BLaER1 treated with 17β-estradiol and CSF1 and Interleukin-3, amounts not matched to agents 10 nM and 100 nM (cell line): ENCODE results near the gene COG2.

Experiments
- H3K27ac ChIP-seq, 11 experiments: shearing (Covaris generic); formaldehyde crosslinking; 2 replicates each; pipeline ENCODE4 v1.8.1; 2022
- H3K27me3 ChIP-seq, 11 experiments: shearing (Covaris generic); formaldehyde crosslinking; 2 replicates each; pipeline ENCODE4 v1.8.1; 2022
- H3K36me3 ChIP-seq, 11 experiments: shearing (Covaris generic); formaldehyde crosslinking; 2 replicates each; pipeline ENCODE4 v1.8.1; 2022
- H3K4me1 ChIP-seq, 10 experiments: shearing (Covaris generic); formaldehyde crosslinking; 2 replicates each; pipeline ENCODE4 v1.8.1; 2022
- H3K4me2 ChIP-seq, 11 experiments: shearing (Covaris generic); formaldehyde crosslinking; 2 replicates each; pipeline ENCODE4 v1.8.1; 2022
- H3K4me3 ChIP-seq, 10 experiments: shearing (Covaris generic); formaldehyde crosslinking; 2 replicates each; pipeline ENCODE4 v1.8.1; 2022
- H3K9ac ChIP-seq, 11 experiments: shearing (Covaris generic); formaldehyde crosslinking; 2 replicates each; pipeline ENCODE4 v1.8.1; 2022
- H3K9me3 ChIP-seq, 11 experiments: shearing (Covaris generic); formaldehyde crosslinking; replicated peaks in 1 of 11; 2 replicates each; pipeline ENCODE4 v1.8.1; 2022
- H4K20me1 ChIP-seq, 11 experiments: shearing (Covaris generic); formaldehyde crosslinking; 2 replicates each; pipeline ENCODE4 v1.8.1; 2022
- Cebpa-rat ChIP-seq, 11 experiments: shearing (Covaris generic); IDR thresholded peaks; 2 replicates each; pipeline ENCODE4 v1.8.1; 2022

COG2 gene

DNA sequence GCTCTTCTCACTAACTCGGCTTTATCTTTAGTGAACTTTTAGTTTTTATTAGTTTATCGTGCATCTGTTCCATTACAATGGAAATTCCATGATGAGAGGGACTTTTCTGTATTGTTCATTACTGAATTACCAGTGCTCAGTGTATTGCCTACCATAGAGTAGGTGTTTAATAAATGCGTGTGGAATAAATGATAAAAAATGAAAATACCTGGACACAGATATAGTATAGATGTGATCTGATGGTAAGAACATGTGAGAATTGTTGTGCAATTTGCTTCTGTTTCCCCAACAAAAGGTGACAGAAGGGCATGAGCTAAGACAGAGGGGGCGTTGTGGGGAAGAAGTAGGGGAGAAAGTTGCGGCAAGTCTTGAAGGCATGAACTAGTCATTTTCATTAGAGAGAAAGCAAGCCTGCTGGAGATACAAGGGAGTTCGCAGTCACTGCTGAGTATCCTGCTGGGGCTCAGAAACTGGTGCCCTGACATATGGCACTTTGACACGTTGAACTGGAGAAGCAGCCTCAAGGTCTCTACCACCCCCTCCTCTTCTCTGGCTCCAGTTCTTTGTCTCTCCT, 5.6 kb upstream of the COG2 start:
- no peak overlapping the region for H3K27ac ChIP-seq
- no peaks in the 10 kb centered on the region for H3K36me3 ChIP-seq
- H3K27me3 ChIP-seq: no peaks in the 10 kb centered on the region
- peaks cover 0 to 19% (median 5%) of the 10 kb centered on the region in 10 experiments; a peak in 14 of 20 replicates for H3K4me1 ChIP-seq
- TF ChIP-seq Cebpa-rat (IDR thresholded peaks at IDR 0.05): no peak
- H3K4me3 ChIP-seq: no peak overlapping the region
- no peak overlapping the region for H3K9ac ChIP-seq
- no peaks in the 10 kb centered on the region for H3K9me3 ChIP-seq
- no peaks in the 10 kb centered on the region for H4K20me1 ChIP-seq
- H3K4me2 ChIP-seq: no peak overlapping the region

DNA sequence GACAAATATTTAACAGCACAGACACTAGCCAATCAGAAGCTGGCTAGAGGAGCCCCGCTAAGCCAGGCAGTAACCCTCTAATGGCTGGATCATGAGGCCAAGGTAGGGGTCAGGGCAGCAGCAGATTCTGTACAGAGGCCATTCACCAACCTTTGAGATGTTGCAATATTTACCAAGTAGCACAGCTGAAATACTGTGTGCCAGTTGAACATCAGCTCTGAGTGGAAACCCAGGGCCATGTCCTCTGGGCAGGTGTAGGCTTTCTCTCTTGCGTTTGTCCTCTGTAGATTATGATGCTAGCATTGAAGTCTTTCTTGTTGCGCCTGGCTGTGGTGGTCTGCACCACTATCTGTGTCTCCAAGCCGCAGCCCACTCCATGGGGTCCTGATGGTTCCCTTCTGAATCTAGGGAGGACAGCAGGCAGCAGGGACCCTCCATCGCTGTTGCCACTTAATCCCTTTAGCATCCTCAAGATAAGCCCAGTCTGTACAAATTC, 2.5 kb upstream of the COG2 start:
- Histone ChIP-seq H3K4me3 (no peak overlapping the region), H3K27me3 (no peaks in the 10 kb centered on the region), H3K27ac (no peak overlapping the region), H3K36me3 (peaks cover 0 to 4% (median 0%) of the 10 kb centered on the region in 11 experiments; a peak in 1 of 22 replicates), H3K9ac (no peak overlapping the region), H3K4me1 (peaks cover 17 to 30% (median 26%) of the 10 kb centered on the region in 10 experiments), H4K20me1 (peaks cover 4 to 22% (median 14%) of the 10 kb centered on the region in 11 experiments; a peak in 20 of 22 replicates), H3K4me2 (no peak overlapping the region), H3K9me3 (no peaks in the 10 kb centered on the region)
- 0 out of 22 replicates have a peak, but pooled peaks of 2 of the 11 experiments have one; percentile 9 to 10 for TF ChIP-seq Cebpa-rat (IDR thresholded peaks at IDR 0.05)

DNA sequence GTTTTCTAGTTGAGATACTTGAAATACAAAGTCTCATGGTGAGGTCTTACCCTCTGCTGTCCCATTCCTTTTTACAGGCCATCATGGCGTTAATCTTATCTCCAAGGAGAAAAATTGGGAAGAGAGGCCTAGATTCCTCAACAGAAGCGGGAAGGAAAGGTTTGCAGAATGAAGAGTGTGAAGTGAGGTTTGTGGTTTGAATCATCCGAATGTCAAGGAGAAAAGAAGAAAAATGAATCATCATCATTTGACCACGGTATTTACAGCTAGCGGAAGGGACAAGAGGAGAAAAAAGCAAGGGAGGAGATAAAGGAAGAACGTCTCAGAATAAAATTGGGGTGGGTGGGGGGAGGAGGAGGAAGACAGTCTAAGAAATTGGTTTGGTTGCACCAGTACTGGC, 935 bp upstream of the COG2 start:
- no peak overlapping the region for H3K4me3 ChIP-seq
- H3K9me3 ChIP-seq: no peaks in the 10 kb centered on the region
- peaks cover 17 to 36% (median 29%) of the 10 kb centered on the region in 10 experiments for H3K4me1 ChIP-seq
- no peak for TF ChIP-seq Cebpa-rat (IDR thresholded peaks at IDR 0.05)
- H3K4me2 ChIP-seq: peak overlapping the region in 9 of 11 experiments; percentile 11 to 79 (median 61); a peak in 14 of 22 replicates
- peaks cover 20 to 38% (median 30%) of the 10 kb centered on the region in 11 experiments; a peak in 20 of 22 replicates for H4K20me1 ChIP-seq
- peak overlapping the region in 2 of 11 experiments; percentile 30 to 87; a peak in 1 of 22 replicates for H3K27ac ChIP-seq
- H3K36me3 ChIP-seq: peaks cover 7 to 20% (median 13%) of the 10 kb centered on the region in 11 experiments; a peak in 18 of 22 replicates
- H3K9ac ChIP-seq: no peak overlapping the region
- no peaks in the 10 kb centered on the region for H3K27me3 ChIP-seq

DNA sequence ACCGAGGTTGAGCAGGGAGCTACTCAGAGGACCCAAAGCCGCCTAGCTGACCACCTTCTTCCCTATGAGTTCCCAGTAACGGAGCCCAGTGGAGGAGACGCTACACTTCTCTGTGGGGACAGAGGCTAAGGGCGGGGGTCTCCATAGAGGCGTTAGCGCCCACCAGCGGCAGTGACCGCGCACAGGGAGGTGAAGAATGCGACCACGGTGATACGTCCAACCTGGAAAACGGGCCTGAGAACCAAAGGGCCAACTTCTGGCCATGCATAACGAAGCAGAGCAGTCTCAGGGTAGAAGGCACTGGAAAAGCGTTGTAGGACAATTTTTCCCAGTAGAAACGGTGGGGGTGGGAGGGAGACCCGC, 400 bp upstream of the COG2 start:
- peak overlapping the region in 2 of 11 experiments; percentile 30 to 87; a peak in 2 of 22 replicates for H3K27ac ChIP-seq
- H3K27me3 ChIP-seq: no peaks in the 10 kb centered on the region
- H3K9ac ChIP-seq: no peak overlapping the region
- H4K20me1 ChIP-seq: peaks cover 25 to 43% (median 35%) of the 10 kb centered on the region in 11 experiments; a peak in 20 of 22 replicates
- no peaks in the 10 kb centered on the region for H3K9me3 ChIP-seq
- TF ChIP-seq Cebpa-rat (IDR thresholded peaks at IDR 0.05): no peak
- peak overlapping the region in 7 of 10 experiments; percentile 67 to 82 (median 76); a peak in 9 of 20 replicates for H3K4me3 ChIP-seq
- H3K36me3 ChIP-seq: peaks cover 12 to 25% (median 18%) of the 10 kb centered on the region in 11 experiments; a peak in 21 of 22 replicates
- peak overlapping the region; percentile 11 to 79 (median 38); a peak in 18 of 22 replicates for H3K4me2 ChIP-seq
- peaks cover 17 to 42% (median 29%) of the 10 kb centered on the region in 10 experiments for H3K4me1 ChIP-seq

DNA sequence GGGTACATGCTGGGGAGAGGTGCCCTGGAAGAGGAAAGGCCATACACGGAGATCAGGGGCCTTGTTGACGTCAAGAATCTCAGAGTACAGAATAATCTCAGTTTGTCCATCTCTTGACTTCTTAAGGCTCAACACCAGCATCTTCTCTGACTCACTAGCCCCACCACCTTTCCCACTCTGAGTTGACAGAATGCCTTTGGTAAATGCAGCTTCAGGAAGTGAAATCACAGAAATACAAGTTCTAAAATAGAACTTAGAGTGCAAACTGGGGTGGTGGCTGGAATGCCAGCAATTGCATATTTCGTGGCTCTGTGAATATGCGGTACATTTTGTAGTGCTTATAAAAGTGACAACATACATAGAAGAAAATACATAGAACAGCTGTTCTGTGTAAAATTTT, 1.6 kb downstream of the COG2 start:
- H3K9me3 ChIP-seq: no peaks in the 10 kb centered on the region
- peaks cover 34 to 64% (median 53%) of the 10 kb centered on the region in 11 experiments; a peak in 20 of 22 replicates for H4K20me1 ChIP-seq
- peak overlapping the region; percentile 75 to 96 (median 88) for H3K4me2 ChIP-seq
- H3K36me3 ChIP-seq: peaks cover 20 to 36% (median 24%) of the 10 kb centered on the region in 11 experiments; a peak in 21 of 22 replicates
- TF ChIP-seq Cebpa-rat (IDR thresholded peaks at IDR 0.05): no peak
- H3K9ac ChIP-seq: peak overlapping the region in 6 of 11 experiments; percentile 33 to 94 (median 82); a peak in 7 of 22 replicates
- H3K27ac ChIP-seq: peak overlapping the region in 1 of 11 experiments; percentile 87; a peak in 1 of 22 replicates
- peak overlapping the region; percentile 67 to 89 (median 74); a peak in 18 of 20 replicates for H3K4me3 ChIP-seq
- peaks cover 17 to 48% (median 29%) of the 10 kb centered on the region in 10 experiments for H3K4me1 ChIP-seq
- H3K27me3 ChIP-seq: no peaks in the 10 kb centered on the region

DNA sequence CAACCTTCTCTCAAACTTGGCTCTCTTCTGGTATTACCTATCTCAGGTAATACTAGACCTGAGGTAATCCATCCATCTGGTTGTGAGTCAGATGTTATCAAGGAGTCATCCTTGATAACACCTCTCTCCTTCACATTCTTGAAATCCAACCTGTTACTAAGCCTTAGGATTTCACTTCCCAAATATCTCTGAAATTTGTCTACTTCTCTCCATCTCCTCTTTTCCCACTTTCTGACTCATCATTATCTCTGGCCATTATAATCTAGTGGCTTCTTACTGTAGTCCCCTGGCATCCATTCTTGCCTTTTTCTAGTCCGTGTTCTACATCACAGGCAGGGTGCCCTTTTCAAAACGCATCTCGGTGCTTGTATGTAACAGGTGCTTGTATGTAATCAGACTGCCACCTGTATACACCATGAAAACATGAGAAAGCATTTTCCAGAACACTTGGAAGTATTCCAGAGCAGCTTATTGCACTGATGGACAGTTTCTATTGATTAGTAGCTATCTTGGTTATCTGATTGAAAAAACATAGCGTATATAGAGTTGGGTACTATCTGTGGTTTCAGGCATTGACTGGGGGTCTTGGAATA, 4.5 kb downstream of the COG2 start:
- Histone ChIP-seq H3K4me3 (no peak overlapping the region), H3K27me3 (no peaks in the 10 kb centered on the region), H3K4me2 (no peak overlapping the region), H3K27ac (no peak overlapping the region), H3K4me1 (peaks cover 17 to 38% (median 22%) of the 10 kb centered on the region in 10 experiments), H3K9me3 (peaks cover 7 to 28% (median 23%) of the 10 kb centered on the region in 11 experiments; a peak in 21 of 22 replicates), H3K9ac (no peak overlapping the region), H4K20me1 (peaks cover 38 to 91% (median 53%) of the 10 kb centered on the region in 11 experiments; a peak in 20 of 22 replicates), H3K36me3 (peaks cover 26 to 62% (median 34%) of the 10 kb centered on the region in 11 experiments; a peak in 21 of 22 replicates)
- TF ChIP-seq Cebpa-rat (IDR thresholded peaks at IDR 0.05): no peak

DNA sequence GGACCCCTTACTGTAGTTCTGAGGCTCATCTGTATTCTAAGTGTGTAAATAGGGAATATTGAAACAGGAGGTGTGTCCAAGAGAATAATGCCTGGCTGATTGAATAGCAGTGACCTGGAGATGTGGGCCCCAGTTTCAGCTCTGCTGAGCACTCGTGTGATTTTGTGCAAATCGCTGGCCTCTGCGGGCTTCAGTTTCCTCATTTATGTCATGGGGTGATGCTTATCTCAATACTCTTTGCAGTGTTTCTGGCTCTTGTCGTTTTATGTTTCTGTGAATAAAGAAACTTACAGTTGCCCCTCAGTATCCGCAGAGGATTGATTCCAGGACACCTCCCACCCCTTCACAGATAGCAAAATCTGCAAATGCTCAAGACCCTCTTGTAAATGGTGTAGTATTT, 5.0 kb downstream of the COG2 start:
- TF ChIP-seq Cebpa-rat (IDR thresholded peaks at IDR 0.05): no peak
- Histone ChIP-seq H3K27me3 (no peaks in the 10 kb centered on the region), H3K36me3 (peaks cover 32 to 67% (median 39%) of the 10 kb centered on the region in 11 experiments), H3K4me3 (no peak overlapping the region), H3K27ac (no peak overlapping the region), H3K9ac (no peak overlapping the region), H3K4me2 (no peak overlapping the region), H3K9me3 (peaks cover 12 to 34% (median 28%) of the 10 kb centered on the region in 11 experiments), H4K20me1 (peaks cover 38 to 94% (median 53%) of the 10 kb centered on the region in 11 experiments; a peak in 20 of 22 replicates), H3K4me1 (peaks cover 17 to 35% (median 19%) of the 10 kb centered on the region in 10 experiments)

DNA sequence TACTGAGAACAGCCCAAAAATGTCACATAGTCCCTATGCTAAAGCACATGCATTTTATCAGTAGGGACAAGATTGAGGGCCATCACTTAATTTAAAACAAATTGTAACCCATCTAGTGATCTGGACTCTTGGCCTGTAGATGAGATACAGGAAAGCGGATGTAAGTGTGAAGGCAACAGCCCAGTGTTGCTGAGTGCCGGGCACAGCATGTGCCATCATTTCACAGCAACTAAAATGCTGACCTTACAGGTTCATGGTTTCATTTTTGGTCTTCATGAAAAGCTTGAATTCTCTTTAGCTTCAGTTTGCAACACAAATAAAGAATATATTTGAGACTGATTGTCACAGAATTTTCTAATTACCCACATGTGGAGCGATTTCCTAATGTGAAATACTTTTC, 5.8 kb downstream of the COG2 start:
- no peak for TF ChIP-seq Cebpa-rat (IDR thresholded peaks at IDR 0.05)
- peaks cover 16 to 35% (median 18%) of the 10 kb centered on the region in 10 experiments for H3K4me1 ChIP-seq
- no peaks in the 10 kb centered on the region for H3K27me3 ChIP-seq
- no peak overlapping the region for H3K9ac ChIP-seq
- peaks cover 36 to 75% (median 47%) of the 10 kb centered on the region in 11 experiments for H3K36me3 ChIP-seq
- no peak overlapping the region for H3K27ac ChIP-seq
- H3K4me2 ChIP-seq: no peak overlapping the region
- H3K4me3 ChIP-seq: no peak overlapping the region
- H4K20me1 ChIP-seq: peaks cover 38 to 89% (median 53%) of the 10 kb centered on the region in 11 experiments; a peak in 20 of 22 replicates
- H3K9me3 ChIP-seq: peaks cover 20 to 41% (median 36%) of the 10 kb centered on the region in 11 experiments

DNA sequence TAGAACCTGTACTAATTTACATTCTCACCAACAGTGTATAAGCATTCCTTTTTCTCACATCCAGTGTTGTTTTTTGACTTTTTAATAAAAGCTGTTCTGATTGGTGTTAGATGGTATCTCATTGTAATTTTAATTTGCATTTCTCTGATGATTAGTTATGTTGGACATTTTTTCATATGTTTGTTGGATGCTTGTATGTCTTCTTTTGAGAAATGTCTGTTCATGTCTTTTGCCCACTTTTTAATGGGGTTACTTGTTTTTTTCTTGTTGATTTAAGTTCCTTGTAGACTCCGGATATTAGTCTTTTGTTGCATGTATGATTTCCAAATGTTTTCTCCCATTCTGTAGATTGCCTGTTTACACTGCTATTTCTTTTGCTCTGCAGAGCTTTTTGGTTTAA, 8.0 kb downstream of the COG2 start:
- no peak for TF ChIP-seq Cebpa-rat (IDR thresholded peaks at IDR 0.05)
- Histone ChIP-seq H3K36me3 (peaks cover 39 to 81% (median 51%) of the 10 kb centered on the region in 11 experiments), H3K9ac (no peak overlapping the region), H3K27ac (no peak overlapping the region), H3K4me3 (no peak overlapping the region), H3K27me3 (no peaks in the 10 kb centered on the region), H3K9me3 (peaks cover 34 to 56% (median 50%) of the 10 kb centered on the region in 11 experiments), H4K20me1 (peaks cover 24 to 74% (median 31%) of the 10 kb centered on the region in 11 experiments; a peak in 20 of 22 replicates), H3K4me2 (no peak overlapping the region), H3K4me1 (peaks cover 0 to 13% (median 0%) of the 10 kb centered on the region in 10 experiments; a peak in 4 of 20 replicates)
